ENCODE measurements around the gene PLPP1.

DNA sequence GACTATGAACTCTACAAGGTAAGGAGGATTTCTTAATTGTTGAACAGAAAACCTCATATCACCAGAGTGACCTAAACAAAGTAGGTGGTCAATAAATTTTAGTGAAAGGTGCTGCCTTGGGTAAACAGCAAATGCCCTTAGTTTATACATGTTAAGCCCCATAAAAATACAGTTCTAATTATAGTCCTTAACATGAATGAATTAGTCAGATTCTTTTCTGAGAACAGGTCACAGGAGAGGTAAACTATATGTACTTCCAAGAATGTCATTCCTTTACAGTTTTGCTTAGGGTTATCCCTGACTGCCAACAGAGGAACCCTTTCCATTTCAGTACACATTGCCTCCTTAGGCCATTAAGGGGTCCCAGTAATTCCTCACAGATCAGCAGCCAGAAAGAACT, 64.9 kb downstream of the PLPP1 start:
- no peak for TF ChIP-seq EZH2phosphoT487 (IDR thresholded peaks at IDR 0.05; ENCODE audit: borderline replicate concordance)
- TF ChIP-seq, protein P1, sequence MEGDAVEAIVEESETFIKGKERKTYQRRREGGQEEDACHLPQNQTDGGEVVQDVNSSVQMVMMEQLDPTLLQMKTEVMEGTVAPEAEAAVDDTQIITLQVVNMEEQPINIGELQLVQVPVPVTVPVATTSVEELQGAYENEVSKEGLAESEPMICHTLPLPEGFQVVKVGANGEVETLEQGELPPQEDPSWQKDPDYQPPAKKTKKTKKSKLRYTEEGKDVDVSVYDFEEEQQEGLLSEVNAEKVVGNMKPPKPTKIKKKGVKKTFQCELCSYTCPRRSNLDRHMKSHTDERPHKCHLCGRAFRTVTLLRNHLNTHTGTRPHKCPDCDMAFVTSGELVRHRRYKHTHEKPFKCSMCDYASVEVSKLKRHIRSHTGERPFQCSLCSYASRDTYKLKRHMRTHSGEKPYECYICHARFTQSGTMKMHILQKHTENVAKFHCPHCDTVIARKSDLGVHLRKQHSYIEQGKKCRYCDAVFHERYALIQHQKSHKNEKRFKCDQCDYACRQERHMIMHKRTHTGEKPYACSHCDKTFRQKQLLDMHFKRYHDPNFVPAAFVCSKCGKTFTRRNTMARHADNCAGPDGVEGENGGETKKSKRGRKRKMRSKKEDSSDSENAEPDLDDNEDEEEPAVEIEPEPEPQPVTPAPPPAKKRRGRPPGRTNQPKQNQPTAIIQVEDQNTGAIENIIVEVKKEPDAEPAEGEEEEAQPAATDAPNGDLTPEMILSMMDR (IDR thresholded peaks at IDR 0.05 in 2 of 3, conservative IDR thresholded peaks at IDR 0.05 in 1 of 3; ENCODE audit: borderline replicate concordance in 1 of 3, insufficient read depth in 1 of 3, low read depth in 2 of 3, low read length in 2 of 3) = no peak
- TF ChIP-seq, protein P2, sequence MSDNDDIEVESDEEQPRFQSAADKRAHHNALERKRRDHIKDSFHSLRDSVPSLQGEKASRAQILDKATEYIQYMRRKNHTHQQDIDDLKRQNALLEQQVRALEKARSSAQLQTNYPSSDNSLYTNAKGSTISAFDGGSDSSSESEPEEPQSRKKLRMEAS (IDR thresholded peaks at IDR 0.05) = no peak
- no peak for TF ChIP-seq POLR2A (IDR thresholded peaks at IDR 0.05; ENCODE audit: borderline replicate concordance, extremely low read depth, insufficient read depth, insufficient read length)
- TF ChIP-seq, protein P3, sequence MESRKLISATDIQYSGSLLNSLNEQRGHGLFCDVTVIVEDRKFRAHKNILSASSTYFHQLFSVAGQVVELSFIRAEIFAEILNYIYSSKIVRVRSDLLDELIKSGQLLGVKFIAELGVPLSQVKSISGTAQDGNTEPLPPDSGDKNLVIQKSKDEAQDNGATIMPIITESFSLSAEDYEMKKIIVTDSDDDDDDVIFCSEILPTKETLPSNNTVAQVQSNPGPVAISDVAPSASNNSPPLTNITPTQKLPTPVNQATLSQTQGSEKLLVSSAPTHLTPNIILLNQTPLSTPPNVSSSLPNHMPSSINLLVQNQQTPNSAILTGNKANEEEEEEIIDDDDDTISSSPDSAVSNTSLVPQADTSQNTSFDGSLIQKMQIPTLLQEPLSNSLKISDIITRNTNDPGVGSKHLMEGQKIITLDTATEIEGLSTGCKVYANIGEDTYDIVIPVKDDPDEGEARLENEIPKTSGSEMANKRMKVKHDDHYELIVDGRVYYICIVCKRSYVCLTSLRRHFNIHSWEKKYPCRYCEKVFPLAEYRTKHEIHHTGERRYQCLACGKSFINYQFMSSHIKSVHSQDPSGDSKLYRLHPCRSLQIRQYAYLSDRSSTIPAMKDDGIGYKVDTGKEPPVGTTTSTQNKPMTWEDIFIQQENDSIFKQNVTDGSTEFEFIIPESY (IDR thresholded peaks at IDR 0.05; ENCODE audit: extremely low read depth, insufficient replicate concordance, low read length) = no peak
- TF ChIP-seq EZH2 (IDR thresholded peaks at IDR 0.05) = no peak
- TF ChIP-seq CBX3 (IDR thresholded peaks at IDR 0.05; ENCODE audit: low read depth) = no peak
- no peak for TF ChIP-seq ZFX (IDR thresholded peaks at IDR 0.05)

Data from HCT116 (cell line).